Limb (tissue), 2 donors: ENCODE measurements around the gene DEDD.

Experiments
- DNase-seq, 2 donors: peaks; one replicate each; pipeline ENCODE4 v3.0.0-alpha.2; 2016; ENCODE audit errors: extremely low spot score in 2 of 2

DEDD gene

DNA sequence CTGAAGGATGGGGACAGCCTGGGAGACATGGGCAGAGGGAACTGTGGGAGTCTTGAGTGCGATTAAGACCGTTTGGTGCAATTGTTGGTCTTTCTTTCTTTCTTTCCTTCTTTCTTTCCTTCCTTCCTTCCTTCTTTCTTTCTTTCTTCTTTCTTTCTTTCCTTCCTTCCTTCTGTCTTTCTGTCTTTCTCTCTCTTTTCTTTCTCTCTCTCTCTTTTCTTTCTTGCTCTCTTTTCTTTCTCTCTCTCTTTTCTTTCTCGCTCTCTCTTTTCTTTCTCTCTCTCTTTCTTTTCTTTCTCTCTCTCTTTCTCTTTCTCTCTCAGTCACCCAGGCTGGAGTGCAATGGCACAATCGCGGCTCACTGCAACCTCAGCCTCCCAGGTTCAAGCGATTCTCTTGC, 37.2 kb downstream of the DEDD start:
- DNase-seq = no peak

GRCh38 chr1:161094481-161094880, 38.0 kb downstream of the DEDD start:
- no peak for DNase-seq

GRCh38 chr1:161092621-161093028, 39.8 kb downstream of the DEDD start:
- no peak for DNase-seq

GRCh38 chr1:161091796-161092507, 40.5 kb downstream of the DEDD start:
- DNase-seq = no peak

- DNase-seq = no peak
Measured at GRCh38 chr1:161091093-161091492, 41.4 kb downstream of the DEDD start.

- no peak for DNase-seq
Measured at GRCh38 chr1:161090617-161091016, 41.9 kb downstream of the DEDD start.

DNA sequence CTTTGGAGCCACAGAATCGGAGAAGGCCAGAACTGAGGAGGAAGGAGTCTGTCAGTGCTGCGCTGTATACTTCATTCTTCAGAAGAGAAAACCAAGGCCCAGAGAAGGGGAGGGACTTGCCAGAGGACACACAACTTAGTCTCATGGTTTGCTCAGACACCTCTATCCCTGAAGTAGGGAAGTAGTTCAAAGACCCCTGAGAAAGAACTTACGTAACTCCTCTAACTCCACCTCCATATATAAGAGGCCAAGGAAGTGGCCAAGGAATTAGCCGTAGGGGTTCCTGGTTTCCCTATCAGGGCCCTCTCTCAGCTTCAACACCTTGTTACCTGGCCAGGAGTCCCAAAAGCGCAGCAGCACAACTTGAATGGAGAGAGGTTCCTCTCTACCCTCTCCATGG, 42.5 kb downstream of the DEDD start:
- no peak for DNase-seq

- no peak for DNase-seq
Measured at GRCh38 chr1:161089251-161089924, 43.1 kb downstream of the DEDD start, which contains the start of gene NECTIN4. Gene NECTIN4 (minus strand): TSS chr1:161089558. CDS start chr1:161089296, 262 bp downstream.

GRCh38 chr1:161088587-161089110, 43.8 kb downstream of the DEDD start:
- DNase-seq = no peak

DNA sequence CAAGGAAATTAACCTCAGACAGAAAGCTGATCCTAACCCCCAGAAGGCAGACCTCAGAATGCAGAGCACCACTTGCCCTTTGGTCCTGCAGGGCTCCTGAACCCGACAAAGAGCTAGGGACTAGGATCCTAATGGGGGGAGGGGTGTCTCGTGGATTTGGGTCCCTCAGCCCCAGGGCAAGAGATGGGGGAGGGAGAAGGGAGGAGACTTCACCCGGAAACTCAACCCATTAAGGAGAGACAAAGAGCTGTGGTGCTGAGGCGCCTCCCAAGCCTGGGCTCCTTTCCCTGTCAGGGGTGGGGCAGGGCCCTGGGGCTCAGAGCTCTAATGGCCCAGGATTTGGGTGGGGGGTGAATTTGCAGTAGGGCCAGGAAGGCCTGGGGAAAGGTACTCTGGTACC, 46.0 kb downstream of the DEDD start:
- DNase-seq = no peak

DNA sequence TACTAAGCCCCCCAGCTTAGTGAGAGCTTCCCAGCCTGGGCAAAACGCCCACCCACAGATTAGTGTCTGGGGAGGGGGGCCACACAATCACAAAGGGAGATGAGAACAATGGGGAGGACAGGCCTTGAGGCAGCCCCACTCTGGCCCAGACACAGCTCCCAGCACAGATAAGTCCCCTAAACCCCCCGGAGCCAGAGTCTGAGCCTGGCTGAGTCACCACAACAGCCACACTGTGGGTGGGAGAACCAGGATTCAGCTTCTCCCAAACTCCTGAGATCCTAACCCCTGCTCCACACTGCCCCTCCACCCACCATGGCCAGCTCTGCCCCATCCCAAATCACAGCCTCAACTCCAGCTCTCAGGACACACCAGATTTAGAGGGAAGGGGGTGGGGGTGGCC, 47.3 kb downstream of the DEDD start:
- DNase-seq = no peak

GRCh38 chr1:161084597-161084988, 47.9 kb downstream of the DEDD start:
- DNase-seq = no peak

- DNase-seq = no peak
Measured at GRCh38 chr1:161083748-161084596, 48.5 kb downstream of the DEDD start.

DNA sequence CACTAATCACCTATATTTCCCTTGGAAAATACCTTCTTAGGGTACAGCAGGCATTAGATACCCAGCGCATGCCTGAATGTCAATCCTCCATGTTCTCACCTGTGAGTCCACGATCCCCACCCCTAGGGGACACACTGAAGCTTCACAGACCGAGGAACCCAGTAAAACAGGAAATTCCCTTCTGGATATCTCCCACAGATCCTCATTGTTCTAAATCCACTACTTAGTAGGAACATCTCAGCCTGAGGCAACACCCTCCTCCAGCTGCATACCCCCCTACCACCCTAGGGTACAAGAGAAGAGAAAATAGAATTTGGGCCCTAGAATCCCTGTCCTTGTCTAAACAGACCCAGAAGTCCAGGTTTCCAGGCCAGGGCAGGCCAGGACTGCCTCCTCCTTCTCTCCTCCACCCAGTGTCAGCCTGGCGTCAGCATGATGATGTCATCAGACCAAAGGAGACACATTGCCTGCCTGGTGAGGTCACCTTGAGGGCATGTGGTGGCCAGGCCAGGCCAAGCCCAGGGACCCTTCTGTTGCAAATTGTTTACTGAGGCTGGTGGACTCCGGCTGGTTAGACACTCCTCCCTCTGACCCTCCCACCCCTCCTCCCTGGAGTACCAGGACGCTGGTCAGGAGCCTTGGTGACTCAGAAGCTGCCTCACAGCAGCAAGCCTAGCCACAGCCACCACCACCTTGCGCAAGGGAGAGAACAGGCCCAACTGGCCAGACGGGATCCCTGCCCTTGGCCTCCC, 49.3 kb downstream of the DEDD start:
- DNase-seq = peak in 1 of 2 donors; percentile 33

- DNase-seq = no peak
Measured at GRCh38 chr1:161082483-161082882, 50.0 kb downstream of the DEDD start.

DNA sequence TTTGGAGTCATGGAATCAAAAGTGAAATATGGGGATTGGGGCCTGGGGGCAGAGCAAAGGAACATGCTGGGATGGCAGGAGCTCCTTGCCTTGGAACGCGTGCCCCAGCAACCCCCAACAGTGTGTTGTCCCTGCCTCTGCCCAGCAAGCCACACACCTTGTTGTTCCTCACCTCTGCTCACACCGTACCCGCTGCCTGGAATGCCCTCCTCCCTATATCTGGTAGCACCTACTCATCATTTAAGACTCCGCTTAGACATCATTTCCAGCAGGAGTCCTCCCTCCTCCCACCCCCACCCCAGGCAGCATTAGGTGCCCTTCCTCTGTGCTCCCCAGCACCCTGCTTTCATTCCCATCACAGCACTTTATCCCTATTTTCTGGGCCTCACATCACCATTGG, 50.9 kb downstream of the DEDD start:
- DNase-seq = no peak

DNA sequence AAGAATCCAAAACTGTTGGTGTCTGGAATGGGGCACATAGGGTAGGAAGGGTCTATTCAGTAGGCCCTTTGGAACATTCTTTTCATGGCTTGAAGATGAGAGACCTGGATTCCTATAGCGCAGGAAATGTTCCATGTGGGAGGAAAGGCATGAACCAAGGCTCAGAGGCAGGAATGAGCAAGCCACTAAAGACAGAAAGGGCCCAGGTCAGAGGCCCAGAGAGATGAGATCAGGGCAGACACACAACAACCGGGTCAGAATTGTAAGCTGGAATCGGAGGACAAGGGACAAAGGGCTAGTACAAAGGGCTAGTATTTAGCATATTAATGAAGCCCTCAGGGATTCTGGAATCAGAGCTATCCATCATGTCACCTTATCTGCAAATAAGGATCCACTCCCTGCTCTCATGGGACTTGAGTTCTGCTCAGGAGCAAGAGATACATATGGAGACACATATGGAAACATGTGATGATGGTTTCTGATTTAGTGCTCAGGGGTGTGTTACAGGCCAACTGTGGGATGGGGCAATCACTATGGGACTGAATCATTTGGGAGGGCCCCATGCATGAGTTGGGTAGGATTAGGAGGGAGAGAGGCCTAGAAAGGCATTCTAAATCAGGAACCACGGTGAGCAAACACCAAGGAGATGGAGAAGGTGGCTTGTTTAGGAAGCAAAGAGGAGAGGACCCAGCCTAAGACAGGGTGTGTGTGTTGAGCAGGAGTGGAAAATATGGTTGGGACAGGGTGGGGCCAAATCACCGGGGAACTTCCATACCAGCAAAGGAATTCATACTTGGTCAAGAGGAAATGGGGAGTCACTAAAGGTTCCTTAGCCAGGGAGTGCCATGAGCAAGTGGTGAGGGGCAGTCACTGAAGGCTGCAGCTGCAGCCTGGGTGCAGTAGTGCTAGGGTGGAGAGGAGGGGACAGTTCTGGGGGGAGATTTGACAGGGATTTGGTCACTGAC, 51.7 kb downstream of the DEDD start:
- no peak for DNase-seq

DNA sequence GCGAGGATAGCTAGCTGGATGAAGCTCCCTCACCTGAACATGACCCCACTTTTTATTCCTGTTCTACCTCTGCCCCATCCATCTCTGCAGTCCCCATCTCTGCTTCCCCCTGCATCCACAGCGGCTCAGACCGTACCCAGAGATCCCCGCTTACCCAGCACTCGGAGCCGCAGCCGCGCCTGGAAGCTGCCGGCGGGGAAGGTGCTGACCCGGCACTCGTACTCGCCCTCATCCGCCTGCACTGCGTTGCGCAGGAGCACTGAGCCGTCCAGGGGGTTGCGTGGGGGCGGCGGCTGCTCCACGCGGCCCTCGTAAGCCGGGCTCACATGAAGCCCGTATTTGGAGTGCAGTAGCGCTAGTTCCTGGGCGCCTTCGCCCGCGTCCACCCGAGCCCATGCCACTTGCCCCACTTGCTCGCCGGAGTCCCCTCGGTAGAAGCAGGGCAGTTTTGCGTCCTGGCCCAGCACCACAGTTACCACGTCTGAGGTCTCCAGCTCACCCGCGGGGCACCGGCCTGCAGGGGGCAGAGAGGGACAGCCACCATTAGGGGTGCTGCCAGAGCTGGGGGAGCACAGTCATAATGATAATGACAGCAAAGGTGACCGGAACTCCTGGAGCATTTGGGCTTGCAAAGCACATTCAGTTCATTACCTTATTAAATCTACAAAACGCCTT, 52.9 kb downstream of the DEDD start:
- DNase-seq = no peak

- DNase-seq = no peak
Measured at GRCh38 chr1:161077426-161077825, 55.0 kb downstream of the DEDD start.

DNA sequence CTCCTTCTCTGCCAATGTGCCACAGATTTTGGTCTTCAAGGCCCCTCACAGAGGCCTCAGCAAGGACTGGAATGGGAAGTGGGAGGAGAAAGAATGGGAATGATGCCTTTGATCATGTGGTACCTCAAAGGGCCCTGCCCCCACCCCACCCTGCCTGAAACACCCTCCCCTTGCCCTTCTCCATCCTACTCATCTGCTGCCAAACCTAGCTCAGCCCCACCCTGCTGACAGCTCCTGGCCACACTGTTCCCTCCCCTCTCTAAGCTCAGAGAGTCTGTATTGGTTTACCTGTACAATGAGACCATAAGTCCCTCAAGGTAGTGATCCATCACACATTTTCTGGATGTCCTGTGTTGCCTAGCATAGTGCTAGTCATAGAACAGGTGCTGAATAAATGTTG, 56.1 kb downstream of the DEDD start:
- no peak for DNase-seq
